Choroid plexus epithelial cell (primary cell): ENCODE results near the gene CCDC91.
A peak's percentile ranks its signal among the peaks of the same experiment; 100 is the strongest.

Source experiments
- DNase-seq: peaks from one replicate; pipeline ENCODE4 v3.0.0-alpha.2; 2010; ENCODE audit warnings: low read depth
- H3K4me3 ChIP-seq: 2 replicates; pipeline ENCODE4 v1.5.1; 2011; ENCODE audit warnings: low read depth, mild to moderate bottlenecking, control low read depth, low read length, moderate library complexity
- CTCF ChIP-seq: conservative IDR thresholded peaks from 2 replicates; pipeline ENCODE4 v1.5.1; 2011; ENCODE audit warnings: low read depth, mild to moderate bottlenecking, control low read depth, inconsistent platforms, low read length, moderate library complexity

Gene CCDC91

GRCh38 chr12:28486521-28486920, 296.3 kb downstream of the CCDC91 start:
- no peak overlapping the region for H3K4me3 ChIP-seq
- TF ChIP-seq CTCF, result no peak
- DNase-seq, result no peak

GRCh38 chr12:28489246-28489645, 299.0 kb downstream of the CCDC91 start:
- DNase-seq, result peak; percentile 57
- no peak for TF ChIP-seq CTCF
- H3K4me3 ChIP-seq, result no peak overlapping the region

GRCh38 chr12:28497889-28498411, 307.7 kb downstream of the CCDC91 start:
- H3K4me3 ChIP-seq, result no peak overlapping the region
- DNase-seq, result peak; percentile 62

GRCh38 chr12:28498850-28499249, 308.6 kb downstream of the CCDC91 start:
- TF ChIP-seq CTCF, result no peak
- no peak overlapping the region for H3K4me3 ChIP-seq
- peak; percentile 16 for DNase-seq

More at GRCh38 chr12:28497889-28498411, 307.7 kb downstream of the CCDC91 start:
- TF ChIP-seq CTCF, result no peak

GRCh38 chr12:28500373-28501024, 310.2 kb downstream of the CCDC91 start:
- TF ChIP-seq CTCF, result no peak
- no peak overlapping the region for H3K4me3 ChIP-seq
- DNase-seq, result peak; percentile 69

DNA sequence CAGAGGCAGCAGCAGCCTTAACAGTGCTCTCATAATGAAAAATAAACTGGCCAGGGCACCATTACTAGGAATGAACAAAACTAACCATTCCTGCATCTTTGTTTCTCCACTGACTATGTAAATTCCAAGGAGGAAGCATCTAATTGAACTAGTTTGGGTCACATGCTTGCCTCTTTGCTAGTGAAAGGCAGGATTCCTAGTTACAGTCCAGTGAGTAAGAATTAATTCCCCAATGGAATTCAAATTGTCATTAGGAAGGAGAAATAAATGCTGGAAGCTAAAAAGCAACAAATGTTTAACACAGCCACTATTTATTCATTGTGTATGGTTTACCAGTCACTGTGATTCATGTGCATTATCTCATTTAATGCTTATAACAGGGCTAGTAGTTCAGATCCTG, 316.0 kb downstream of the CCDC91 start:
- no peak for DNase-seq
- H3K4me3 ChIP-seq, result no peak overlapping the region
- no peak for TF ChIP-seq CTCF

- peak; percentile 80 for DNase-seq
- TF ChIP-seq CTCF, result no peak
- no peak overlapping the region for H3K4me3 ChIP-seq
Observed at GRCh38 chr12:28507033-28507432, 316.8 kb downstream of the CCDC91 start.
